ENCODE measurements around the gene PARD6G.
"Not testable (repeated sequence)": the region's sequence is repeated elsewhere in the genome, so short reads cannot be mapped to it uniquely, and the experiment has no call there.

The PARD6G gene

DNA sequence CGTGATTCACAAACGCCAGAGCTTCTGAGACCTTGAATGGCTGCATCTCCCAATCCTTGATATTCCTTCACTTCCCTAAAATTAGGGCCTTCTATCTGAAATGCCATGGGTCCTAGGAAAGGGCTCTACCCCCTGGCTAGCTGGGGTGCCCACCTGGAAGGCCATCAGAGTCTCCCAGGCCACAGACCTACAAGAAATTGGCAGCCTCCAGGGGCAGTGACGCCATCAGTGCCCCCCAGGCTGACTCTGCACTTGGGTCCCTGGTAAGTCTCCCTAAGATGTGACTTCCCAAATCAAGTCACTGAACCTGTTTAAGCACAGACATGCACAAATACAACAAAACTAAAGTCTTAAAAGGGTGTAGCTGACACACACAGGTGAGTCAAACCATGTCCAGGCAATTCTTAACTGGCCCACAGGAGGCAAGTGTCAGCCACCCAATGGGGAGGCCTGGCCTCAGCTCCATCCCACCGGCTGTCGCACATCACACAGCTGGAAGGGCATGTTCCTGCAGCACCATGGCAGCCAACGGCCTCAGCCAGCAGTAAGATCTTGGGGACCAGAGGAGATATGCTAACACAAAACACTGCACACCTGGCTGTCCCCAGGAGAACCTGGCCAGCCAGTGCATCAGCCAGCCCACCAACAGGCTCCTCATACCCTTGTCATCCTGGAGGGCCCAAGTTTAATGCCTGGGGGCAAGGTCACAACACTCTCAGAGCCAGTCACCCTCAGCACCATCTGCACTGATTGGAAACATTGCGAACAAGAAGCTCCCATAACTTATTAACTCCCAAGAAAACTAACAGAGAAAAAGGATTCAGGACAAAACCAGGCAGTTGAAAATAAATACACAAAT, 5.2 kb downstream of the PARD6G start:
- in situ Hi-C loops (cut with MboI; ENCODE audit: low sequenced_read_pairs) = no loop called here

DNA sequence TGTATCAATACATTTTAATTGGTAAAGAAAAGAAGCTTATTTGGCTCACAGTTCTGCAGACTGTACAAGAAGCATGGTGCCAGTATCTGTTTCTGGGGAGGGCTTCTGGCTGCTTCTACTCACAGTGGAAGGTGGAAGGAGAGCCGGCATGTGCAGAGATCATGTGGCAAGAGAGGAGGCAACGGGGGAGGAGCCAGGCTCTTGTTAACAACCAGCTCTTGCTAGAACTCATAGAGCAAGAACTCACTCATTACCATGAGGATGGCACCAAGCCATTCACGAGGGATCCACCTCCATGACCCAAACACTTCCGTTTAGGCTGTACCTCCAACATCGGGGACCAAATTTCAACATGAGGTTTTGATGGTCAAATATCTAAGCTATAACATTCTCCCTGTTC, 7.5 kb downstream of the PARD6G start:
- in situ Hi-C loops (cut with MboI; ENCODE audit: low sequenced_read_pairs) = no loop called here

DNA sequence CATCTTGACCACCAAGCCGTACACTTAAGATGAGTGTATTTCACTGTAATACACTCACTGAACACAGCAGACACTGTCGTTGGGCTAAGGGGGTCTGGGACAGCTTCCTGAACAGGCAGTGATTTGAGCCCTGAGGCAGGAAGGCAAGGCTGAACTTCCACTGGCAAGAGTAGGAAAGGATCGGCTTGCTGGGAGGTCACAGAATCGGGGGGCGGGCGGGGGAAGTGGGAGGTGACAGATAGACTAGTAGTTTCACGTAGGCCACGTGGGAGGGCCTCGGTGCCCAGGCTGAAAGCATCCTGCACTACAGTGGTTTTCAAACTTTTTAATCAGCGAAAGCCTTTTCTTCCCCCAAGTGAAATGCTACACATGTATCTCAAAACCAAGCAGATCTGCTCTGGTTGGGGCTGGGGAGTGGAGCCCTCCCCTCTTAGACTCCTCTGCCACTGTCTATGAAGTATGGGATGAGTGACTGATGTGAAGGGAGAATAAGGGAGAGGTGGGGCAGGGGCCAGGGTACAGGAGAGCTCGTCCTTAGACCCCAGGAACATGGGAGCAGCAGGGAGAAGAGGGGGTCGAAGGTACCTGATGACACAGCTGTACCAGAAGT, 8.6 kb downstream of the PARD6G start:
- in situ Hi-C loops (cut with MboI; ENCODE audit: low sequenced_read_pairs) = no loop called here

DNA sequence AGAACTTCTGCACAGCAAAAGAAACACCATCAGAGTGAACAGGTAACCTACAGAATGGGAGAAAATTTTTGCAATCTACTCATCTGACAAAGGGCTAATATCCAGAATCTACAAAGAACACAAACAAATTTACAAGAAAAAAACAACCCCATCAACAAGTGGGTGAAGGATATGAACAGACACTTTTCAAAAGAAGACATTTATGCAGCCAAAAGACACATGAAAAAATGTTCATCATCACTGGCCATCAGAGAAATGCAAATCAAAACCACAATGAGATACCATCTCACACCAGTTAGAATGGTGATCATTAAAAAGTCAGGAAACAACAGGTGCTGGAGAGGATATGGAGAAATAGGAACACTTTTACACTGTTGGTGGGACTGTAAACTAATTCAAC, 9.8 kb downstream of the PARD6G start:
- in situ Hi-C loops (cut with MboI; ENCODE audit: low sequenced_read_pairs) = not testable (repeated sequence)

DNA sequence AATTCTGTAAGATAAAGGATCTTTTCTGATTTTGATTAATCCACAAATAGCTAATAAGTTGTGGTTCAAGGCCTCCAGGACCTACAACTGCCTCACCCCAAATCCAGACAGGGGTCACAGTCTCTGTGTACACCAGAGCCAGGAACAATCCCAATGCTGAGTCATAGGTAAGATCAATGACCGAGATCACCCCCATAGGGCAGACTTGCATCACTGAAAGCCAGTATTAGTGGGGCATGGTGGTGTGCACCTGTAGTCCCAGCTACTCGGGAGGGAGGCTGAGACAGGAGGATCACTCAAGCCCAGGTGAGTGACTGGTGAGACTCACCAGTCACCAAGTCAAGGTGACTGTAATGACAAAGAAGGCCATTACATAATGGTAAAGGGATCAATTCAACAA, 12.9 kb downstream of the PARD6G start:
- in situ Hi-C loops (cut with MboI; ENCODE audit: low sequenced_read_pairs) = no loop called here

DNA sequence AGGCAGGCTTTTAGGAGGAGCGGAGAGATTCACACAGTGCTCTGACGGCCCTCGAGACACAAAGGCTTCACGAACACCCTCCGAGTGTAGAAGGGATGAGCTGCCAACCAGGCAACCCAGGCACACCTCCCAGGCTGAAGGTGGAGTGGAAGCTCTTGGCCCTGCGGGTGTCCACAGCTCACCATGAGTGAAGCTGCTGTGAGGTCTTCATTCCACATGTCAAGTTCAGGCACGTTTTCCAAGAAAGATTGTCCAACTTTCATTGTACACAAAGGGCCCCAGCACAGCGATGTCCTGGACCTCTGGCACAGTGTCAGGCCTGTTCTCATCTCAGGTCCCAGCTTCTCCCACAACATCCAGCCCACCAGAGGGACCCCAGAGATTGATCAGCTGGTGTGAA, 13.4 kb downstream of the PARD6G start:
- in situ Hi-C loops (cut with MboI; ENCODE audit: low sequenced_read_pairs) = no loop called here

DNA sequence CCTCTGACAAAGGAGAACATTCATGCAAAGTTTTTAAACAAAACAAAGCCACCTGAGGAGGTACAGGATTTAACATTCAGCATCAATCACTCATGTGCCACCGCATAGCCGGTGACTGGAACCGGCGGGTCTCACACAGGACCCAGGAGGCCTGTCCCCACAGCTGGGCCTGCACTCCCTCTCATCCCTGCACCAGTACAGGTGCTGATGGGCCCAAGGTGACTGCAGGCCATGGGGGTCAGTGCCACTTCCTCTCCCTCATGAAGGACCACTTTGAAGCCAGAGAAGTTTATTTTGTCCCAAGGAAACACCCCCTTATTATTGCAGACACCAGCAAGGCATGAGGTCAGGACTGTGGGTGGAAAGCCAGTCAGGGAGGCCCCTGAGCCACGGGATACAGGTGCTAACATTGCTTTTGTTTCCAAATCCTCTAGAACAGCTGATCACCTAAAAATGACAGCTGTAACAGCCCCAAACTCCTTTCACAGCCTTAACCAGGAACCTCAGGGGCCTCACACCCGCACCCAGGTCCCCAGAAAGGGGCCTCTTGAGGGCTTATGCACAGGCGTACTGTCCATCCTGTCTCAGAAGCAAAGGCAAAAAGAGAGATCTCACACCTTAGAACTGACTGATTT, 14.0 kb downstream of the PARD6G start:
- in situ Hi-C loops (cut with MboI; ENCODE audit: low sequenced_read_pairs) = no loop called here

DNA sequence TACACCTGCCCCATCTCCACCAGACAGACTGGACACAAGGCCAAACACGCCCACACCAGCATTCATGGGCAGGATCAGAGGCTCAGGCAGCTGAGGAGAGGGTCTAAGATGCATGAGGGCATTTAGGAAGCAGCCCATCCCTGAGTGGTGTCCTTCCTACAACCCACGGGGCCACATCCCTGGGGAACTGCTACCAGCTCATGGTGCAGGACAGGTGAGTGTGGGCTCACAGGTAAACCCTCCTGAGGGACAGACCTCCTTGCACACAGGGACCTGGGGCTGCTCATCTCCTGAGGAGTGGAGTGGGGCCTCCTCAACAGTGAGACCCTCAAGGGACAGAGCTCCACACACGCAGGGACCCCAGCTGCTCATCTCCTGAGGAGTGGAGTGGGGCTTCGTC, 14.6 kb downstream of the PARD6G start:
- in situ Hi-C loops (cut with MboI; ENCODE audit: low sequenced_read_pairs) = no loop called here

DNA sequence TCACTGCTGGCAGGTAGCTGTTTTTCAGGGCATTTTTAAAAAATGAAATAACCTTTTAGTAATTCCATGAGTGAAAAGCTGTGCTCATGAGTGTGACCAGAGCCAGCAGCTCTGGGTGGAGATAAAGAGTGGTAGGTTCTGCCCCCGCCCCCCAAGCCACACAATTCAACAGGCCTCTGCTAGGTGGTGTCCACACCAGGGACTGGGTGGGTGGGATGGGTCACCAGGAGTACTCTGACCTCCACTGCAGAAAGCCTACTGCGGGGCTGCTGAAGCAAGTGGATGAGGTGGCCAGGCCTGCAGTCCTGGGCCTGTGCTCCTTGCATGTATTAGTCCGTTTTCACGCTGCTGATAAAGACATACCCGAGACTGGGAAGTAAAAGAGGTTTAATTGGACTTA, 15.3 kb downstream of the PARD6G start:
- in situ Hi-C loops (cut with MboI; ENCODE audit: low sequenced_read_pairs) = no loop called here

DNA sequence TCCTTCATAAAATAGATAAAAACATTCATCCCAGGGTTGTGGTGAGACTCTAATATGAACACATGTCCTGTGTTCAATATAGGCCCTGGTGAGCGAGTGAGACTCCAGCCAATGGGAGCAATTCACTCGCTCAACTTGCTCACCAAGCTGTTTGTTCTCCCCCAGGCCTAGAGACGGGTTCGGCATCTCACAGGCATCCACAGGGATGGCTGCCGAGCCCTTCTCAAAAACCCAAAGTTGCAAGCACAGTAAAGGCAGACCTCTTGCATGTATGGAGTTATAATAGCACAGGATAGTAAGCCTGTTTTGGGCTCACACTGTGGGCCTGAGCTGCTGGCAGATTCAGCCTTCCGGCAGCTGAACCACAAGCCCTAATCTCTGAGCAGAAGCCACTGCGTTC, 15.7 kb downstream of the PARD6G start:
- in situ Hi-C loops (cut with MboI; ENCODE audit: low sequenced_read_pairs) = no loop called here

DNA sequence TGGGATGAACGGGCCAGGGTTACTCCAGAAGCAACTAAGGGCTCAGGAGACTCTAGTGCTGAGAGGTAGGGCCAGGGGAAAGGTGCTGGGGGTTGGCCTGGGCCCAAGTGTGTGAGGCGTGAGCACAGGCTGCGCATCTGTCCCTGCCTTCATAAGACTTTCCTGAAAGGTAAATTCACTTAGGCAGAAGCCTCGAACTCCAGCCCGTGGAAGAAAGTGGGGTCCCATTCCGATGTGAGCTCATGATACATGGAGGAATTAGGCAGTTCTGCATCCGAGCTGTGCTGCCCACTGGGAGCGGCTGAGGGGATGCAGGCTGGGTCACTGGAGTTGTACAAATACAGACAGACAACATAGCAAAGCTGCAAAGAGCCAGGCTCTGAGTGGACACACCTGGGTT, 16.2 kb downstream of the PARD6G start:
- in situ Hi-C loops (cut with MboI; ENCODE audit: low sequenced_read_pairs) = no loop called here

DNA sequence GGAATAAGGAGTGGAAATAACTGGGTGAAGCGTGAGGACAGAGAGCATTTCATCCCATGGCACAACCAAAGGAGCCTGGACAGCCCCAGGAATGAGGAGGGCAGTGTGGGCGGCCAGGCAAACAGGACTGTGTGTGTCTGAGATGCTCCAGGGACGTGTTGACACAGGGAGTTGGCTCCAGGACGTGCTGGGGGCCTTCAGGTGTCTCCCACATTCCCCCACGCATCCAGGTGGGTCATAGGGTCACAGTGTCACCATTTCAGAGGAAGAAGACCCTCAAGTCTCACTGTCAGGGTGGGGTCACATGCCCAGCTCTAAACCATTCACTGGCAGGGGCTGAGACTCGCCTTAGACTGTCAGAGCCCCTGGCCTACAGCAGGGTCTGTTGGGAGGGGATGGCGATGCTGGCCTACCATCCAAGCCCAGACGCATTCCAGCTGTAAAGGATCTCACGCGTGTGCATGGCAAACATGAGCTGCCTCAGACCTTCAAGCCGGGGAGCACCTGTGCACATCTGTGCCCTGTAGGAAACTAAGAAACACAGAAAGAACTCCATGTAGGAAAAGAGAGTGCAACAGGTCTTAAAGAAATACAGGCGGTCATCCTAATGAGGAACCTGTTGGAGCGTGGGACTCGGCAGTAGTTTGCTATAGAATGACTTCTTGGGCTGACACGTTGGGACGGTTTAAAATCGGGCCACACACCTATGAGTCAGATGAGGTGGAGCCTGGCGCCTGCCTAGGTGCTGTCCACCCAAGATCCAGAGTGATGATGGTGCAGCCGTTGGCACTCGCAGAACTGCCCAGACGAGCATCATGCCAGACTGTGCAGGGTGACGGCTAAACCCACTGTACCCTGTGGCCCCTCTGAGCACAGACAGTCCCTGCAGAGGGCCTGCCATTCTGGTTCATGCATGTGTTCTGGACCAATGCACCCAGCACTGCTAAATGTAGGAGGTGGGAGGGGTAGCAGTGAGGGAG, 17.3 kb downstream of the PARD6G start:
- in situ Hi-C loops (cut with MboI; ENCODE audit: low sequenced_read_pairs) = no loop called here

DNA sequence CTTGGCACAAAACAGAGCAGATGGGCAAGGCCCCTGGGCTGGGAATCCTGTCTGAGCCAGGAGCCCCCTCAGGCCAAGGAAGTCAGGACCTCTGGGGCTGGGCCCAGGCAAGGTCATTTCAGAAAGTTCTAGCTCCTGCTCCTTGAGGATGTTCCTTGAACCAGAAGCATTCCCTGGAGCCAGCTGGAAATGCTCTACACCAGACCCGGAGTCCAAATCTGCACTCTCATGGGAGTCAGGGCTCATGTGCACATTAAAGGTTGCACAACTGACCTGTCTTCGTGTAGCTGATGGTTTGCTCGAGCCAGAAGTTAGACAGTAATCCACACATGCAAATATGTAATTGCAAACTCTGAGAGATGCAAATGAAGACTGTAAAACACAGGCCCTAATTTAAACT, 18.0 kb downstream of the PARD6G start:
- in situ Hi-C loops (cut with MboI; ENCODE audit: low sequenced_read_pairs) = no loop called here

DNA sequence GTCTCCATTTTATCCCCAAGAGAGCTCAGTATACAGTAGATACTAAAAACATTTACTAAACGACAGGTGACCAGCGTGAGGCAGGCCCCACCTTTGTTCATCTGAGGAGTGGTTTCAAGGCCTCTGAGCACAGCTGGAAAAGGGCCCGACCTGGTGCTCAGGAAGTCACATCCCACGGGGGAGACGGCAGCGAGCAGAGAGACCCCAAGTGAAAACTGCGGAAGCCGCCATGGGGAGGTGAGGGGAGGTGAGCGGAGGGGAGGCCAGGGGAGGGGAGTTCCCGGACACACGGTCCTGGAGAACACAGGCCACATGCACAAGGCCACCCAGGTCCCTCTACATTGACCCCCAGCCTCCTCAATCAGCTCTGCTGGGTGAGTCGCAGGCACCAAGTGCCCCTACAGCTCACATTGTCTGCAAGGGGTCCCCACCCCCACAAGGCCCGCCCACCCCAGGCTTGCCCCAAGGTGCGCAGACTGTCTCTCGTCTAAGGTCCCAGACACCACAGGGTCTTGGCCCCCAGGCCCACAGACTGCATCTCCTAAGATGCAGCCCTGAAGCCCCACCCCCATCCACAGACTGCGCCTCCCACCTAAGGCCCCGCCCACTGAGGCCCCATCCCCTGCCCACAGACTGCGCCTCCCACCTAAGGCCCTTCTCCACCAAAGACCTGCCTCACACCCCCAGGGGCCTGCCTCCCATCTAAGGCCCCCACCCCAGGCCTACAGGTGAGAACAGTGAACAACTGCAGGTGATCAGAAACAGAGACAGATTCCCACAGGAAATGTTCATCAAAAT, 19.1 kb downstream of the PARD6G start:
- in situ Hi-C loops (cut with MboI; ENCODE audit: low sequenced_read_pairs) = no loop called here

DNA sequence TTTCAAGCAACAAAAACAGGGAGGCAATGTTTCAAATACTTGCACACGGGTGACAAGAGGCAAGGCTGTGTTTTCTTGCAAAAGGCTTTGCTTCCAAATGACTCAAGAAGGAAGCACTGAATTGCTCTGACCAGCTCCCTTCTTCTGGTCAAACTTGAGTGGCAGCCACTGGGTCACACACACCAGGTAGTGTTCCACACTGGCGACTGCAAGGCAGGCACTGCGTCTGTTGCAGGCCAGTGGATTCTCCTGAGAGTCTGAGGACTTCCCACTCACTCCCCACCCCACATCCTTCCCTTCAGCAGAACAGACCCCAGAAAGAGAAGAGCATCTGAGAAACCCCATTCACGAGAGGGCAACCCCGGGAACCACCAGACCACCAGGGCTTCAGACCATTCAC, 19.8 kb downstream of the PARD6G start:
- in situ Hi-C loops (cut with MboI; ENCODE audit: low sequenced_read_pairs) = no loop called here

DNA sequence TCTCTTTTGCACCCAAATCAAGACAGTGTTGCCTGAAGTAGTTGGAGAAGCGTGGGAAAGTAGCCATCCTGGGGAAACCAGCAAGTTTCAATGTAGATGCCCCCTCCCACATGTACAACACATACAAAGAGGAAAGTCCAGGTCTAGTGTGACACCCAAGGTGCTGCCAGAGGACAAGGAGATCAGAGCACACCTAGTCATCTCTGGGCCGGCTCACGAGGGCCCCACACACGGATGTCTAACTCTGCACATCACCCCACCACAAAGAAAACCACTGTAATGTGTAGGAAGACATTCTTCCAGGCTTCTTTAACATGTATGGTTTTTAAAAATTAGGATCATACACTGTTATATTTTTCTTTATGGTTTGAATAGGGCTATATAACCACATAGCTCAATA, 21.6 kb downstream of the PARD6G start:
- in situ Hi-C loops (cut with MboI; ENCODE audit: low sequenced_read_pairs) = no loop called here

DNA sequence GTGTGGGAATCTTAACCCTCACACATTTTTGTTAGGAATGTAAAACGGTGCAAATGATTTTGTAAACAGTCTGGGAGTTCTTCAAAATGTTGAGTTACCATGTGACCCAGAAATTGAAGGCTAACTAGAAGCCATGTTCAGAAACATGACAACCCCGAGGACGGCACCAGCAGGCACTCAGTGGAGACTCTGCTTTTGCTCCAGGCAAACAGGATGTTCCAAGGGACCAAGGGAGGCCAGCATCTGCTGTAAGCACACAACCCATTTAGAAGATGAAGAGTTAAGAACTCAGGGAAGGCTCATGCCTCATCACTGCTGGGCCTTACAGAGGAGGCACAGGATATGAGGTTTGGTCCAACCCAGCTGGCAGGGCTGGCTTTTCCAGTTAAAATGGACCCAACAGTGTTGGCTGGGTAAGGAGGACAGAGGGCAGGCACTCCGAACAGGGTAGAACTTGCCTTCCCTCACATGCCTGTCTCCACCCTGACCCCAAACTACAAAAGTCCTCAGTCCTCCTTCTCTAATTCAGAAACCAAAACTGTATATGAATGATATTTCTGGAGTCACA, 23.6 kb downstream of the PARD6G start:
- in situ Hi-C loops (cut with MboI; ENCODE audit: low sequenced_read_pairs) = no loop called here

DNA sequence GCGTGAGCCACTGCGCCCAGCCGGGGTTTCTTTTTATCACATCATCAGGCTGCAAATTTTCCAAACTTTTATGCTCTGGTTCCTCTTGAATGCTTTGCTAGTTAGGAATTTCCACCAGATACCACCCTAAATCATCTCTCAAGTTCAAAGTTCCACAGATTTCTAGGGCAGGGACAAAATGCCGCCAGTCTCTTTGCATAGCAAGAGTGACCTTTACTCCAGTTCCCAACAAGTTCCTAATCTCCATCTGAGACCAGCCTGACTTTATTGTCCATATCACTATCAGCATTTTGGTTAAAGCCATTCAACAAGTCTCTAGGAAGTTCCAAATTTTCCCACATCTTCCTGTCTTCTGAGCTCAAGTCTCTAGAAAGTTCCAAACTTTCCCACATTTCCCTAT, 27.8 kb downstream of the PARD6G start:
- in situ Hi-C loops (cut with MboI; ENCODE audit: low sequenced_read_pairs) = not testable (repeated sequence)

DNA sequence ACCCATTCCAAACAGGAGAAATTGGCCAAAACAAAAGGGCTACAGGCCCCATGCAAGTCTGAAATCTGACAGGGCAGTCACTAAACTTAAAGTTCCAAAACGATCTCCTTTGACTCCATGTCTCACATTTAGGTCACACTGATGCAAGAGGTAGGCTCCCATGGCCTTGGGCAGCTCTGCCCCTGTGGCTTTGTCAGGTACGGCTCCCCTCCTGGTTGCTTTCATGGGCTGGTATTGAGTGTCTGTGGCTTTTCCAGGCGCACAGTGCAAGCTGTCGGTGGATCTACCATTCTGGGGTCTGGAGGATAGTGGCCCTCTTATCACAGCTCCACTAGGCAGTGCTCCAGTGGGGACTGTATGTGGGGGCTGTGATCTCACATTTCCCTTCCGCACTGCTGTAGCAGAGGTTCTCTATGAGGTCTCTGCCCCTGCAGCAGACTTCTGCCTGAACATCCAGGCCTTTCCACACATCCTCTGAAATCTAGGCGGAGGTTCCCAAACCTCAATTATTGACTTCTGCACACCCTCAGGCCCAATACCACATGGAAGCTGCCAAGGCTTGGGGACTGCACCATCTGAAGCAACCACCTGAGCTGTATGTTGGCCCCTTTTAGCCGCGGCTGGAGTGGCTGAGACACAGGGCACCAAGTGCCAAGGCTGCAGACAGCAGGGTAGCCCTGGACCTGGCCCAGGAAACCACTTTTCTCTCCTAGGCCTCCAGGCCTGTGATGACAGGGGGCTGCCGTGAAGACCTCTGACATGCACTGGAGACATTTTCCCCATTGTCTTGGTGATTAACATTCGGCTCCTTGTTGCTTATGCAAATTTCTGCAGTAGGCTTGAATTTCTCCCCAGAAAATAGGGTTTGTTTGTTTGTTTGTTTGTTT, 28.7 kb downstream of the PARD6G start:
- in situ Hi-C loops (cut with MboI; ENCODE audit: low sequenced_read_pairs) = no loop called here
